SK-N-MC (cell line): ENCODE measurements around the gene TNNT3.

Experiments
- EZH2 ChIP-seq: fragments of 200-600 bp; sonication (generic); IDR thresholded peaks from one replicate; pipeline ENCODE4 v1.6.1; 2017; ENCODE audit warnings: antibody characterized with exemption
- POLR2AphosphoS5 ChIP-seq: IDR thresholded peaks from 2 replicates; pipeline ENCODE4 v1.6.1; 2012; ENCODE audit warnings: mild to moderate bottlenecking, low read depth, low read length, borderline replicate concordance

DNA sequence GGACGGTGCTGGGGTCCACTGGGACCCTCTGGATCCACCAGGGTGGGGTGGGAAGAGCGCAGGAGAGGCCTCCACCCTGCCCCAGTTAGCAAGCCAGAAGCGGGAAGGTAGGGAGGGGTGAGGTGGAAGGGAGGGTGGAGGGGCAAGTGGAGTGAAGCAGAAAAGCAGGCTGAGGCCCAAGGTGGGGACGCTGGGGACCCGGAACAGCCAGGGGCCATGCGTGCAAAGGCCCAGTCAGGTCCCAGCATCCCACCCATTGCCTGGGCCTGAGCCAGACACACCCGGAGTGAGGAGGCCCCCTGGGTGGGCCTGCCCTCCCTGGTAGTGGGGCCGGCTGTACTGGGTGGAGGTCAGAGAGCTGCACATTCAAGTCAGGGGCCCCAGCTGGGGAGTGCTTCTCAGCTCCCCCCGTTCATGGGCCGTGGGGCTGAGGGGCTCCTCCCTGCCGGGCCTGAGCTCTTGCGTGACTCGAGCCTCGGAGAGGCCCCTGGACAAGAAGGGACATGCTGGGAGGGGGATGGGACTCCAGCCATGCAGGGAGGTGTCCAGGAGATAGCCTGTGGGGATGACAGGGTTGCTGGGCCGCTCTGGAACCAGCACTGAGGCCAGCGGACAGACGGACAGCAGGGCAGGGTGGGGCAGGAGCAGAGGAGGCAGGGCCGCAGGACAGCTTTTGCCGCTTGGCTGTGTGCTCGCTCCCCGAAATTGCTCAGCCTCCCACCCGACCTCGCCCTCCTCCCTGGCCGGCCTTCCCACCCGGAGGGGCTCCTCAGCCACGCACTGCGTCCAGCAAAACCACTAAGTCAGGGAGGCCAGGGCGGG, 7.7 kb downstream of the TNNT3 start:
- TF ChIP-seq POLR2AphosphoS5 (no peak), EZH2 (no peak)
